GM23248 (cell line): ENCODE measurements around the gene GPR155. TPM values are rescaled to one million over a fixed set of nuclear protein-coding genes. Genes with fewer than 3 reads are reported as not detected.

Experiments
- DNase-seq: peaks from one replicate; pipeline ENCODE4 v3.0.0-alpha.2; 2015
- H2AFZ ChIP-seq: fragments of 200-600 bp; sonication (generic); 2 replicates; pipeline ENCODE4 v1.6.1; 2016; ENCODE audit warnings: antibody characterized with exemption
- H3F3A ChIP-seq: fragments of 200-600 bp; sonication (generic); 2 replicates; pipeline ENCODE4 v1.6.1; 2016; ENCODE audit warnings: mild to moderate bottlenecking, antibody characterized with exemption, mixed run types; ENCODE audit not compliant: insufficient read depth
- H3K27ac ChIP-seq: fragments of 200-600 bp; sonication (generic); 2 replicates; pipeline ENCODE4 v1.5.1; 2016; ENCODE audit warnings: mild to moderate bottlenecking
- H3K27me3 ChIP-seq: fragments of 200-600 bp; sonication (generic); replicated peaks from 2 replicates; pipeline ENCODE4 v1.6.1; 2016; ENCODE audit warnings: mild to moderate bottlenecking; ENCODE audit not compliant: insufficient read depth
- H3K36me3 ChIP-seq: fragments of 200-600 bp; sonication (generic); 2 replicates; pipeline ENCODE4 v1.6.1; 2016; ENCODE audit warnings: low read depth, mild to moderate bottlenecking
- H3K4me1 ChIP-seq: fragments of 200-600 bp; sonication (generic); 2 replicates; pipeline ENCODE4 v1.6.1; 2016; ENCODE audit warnings: mild to moderate bottlenecking; ENCODE audit not compliant: insufficient read depth
- H3K4me2 ChIP-seq: fragments of 200-600 bp; sonication (generic); one replicate; pipeline ENCODE4 v1.6.1; 2016; ENCODE audit warnings: mild to moderate bottlenecking; ENCODE audit not compliant: unreplicated experiment
- H3K4me3 ChIP-seq: fragments of 200-600 bp; sonication (generic); 2 replicates; pipeline ENCODE4 v1.5.1; 2016; ENCODE audit warnings: mild to moderate bottlenecking
- H3K79me2 ChIP-seq: fragments of 200-600 bp; sonication (generic); 2 replicates; pipeline ENCODE4 v1.6.1; 2016; ENCODE audit warnings: mild to moderate bottlenecking; ENCODE audit not compliant: insufficient read depth
- H3K9ac ChIP-seq: fragments of 200-600 bp; sonication (generic); 2 replicates; pipeline ENCODE4 v1.6.1; 2016; ENCODE audit warnings: mild to moderate bottlenecking
- H3K9me2 ChIP-seq: fragments of 200-600 bp; sonication (generic); 2 replicates; pipeline ENCODE4 v1.6.1; 2016; ENCODE audit warnings: mixed run types, mild to moderate bottlenecking, moderate library complexity; ENCODE audit not compliant: insufficient read depth
- H3K9me3 ChIP-seq: fragments of 200-600 bp; sonication (generic); one replicate; pipeline ENCODE4 v1.6.1; 2017; ENCODE audit warnings: low read depth
- H4K20me1 ChIP-seq: fragments of 200-600 bp; sonication (generic); 2 replicates; pipeline ENCODE4 v1.6.0; 2016; ENCODE audit not compliant: insufficient read depth
- EZH2 ChIP-seq: fragments of 200-600 bp; sonication (generic); IDR thresholded peaks from 2 replicates; pipeline ENCODE4 v1.6.1; 2018; ENCODE audit warnings: antibody characterized with exemption, mild to moderate bottlenecking; ENCODE audit not compliant: insufficient read depth, poor library complexity, severe bottlenecking
- EZH2phosphoT487 ChIP-seq: fragments of 200-600 bp; sonication (generic); IDR thresholded peaks from 2 replicates; pipeline ENCODE4 v1.6.1; 2018; ENCODE audit warnings: antibody characterized with exemption, moderate library complexity, mild to moderate bottlenecking, low read depth; ENCODE audit not compliant: insufficient read depth
- WGBS, 2 experiments: methylation state at CpG; one replicate each; pipeline ENCODE4 v1.1.6; 2015 to 2017; ENCODE audit warnings: low lambda C conversion rate in 2 of 2, low coverage in 1 of 2; ENCODE audit errors: missing lambda C conversion rate in 2 of 2; 5-methylcytosine and 5-hydroxymethylcytosine counted together
- in situ Hi-C: fragments of 300-500 bp; cut with MboI; formaldehyde crosslinking; loops from 2 replicates; pipeline ENCODE4 v1.15.0; 2020
- polyA plus RNA-seq: library from polyadenylated mRNA; unstranded; fragments of >200 nt; fragmentation: Nextera tagmentation; extraction: Ambion mirVana; gene quantifications from 2 replicates; pipeline ENCODE4 v1.2.1, GENCODE V29; 2016
- total RNA-seq: library from RNA; depleted of rRNA; stranded (reverse); fragments of >200 nt; shearing (Covaris generic); gene quantifications from 2 replicates; pipeline ENCODE4 v1.2.3, GENCODE V29; 2014

Gene GPR155
- total and polyA plus RNA-seq, 2 experiments from 2014 or later = 3.2 to 3.4 TPM

GRCh38 chr2:174518395-174518794 lies 31.6 kb upstream of the GPR155 start:
- in situ Hi-C loops = no loop called here
- no peak overlapping the region for H3K9ac ChIP-seq
- peaks cover 35% of the 10 kb centered on the region for H3K27me3 ChIP-seq
- no peaks in the 10 kb centered on the region for H3K9me3 ChIP-seq
- no peak for TF ChIP-seq EZH2phosphoT487
- no peak overlapping the region for H3K4me3 ChIP-seq
- H4K20me1 ChIP-seq = no peaks in the 10 kb centered on the region
- DNase-seq = peak; percentile 26
- no peaks in the 10 kb centered on the region for H3K79me2 ChIP-seq
- 45% methylated on average over 2 of the region's 2 CpGs for WGBS, 2 experiments
- H3K4me2 ChIP-seq = no peak overlapping the region
- no peak overlapping the region for H3K27ac ChIP-seq
- H3F3A ChIP-seq = no peaks in the 10 kb centered on the region
- no peaks in the 10 kb centered on the region for H3K9me2 ChIP-seq
- H3K4me1 ChIP-seq = no peaks in the 10 kb centered on the region
- H3K36me3 ChIP-seq = no peaks in the 10 kb centered on the region
- H2AFZ ChIP-seq = no peak overlapping the region

- no peak overlapping the region for H2AFZ ChIP-seq
- peaks cover 28% of the 10 kb centered on the region for H3K27me3 ChIP-seq
- no peaks in the 10 kb centered on the region for H3F3A ChIP-seq
- H3K4me2 ChIP-seq = no peak overlapping the region
- H3K9me2 ChIP-seq = no peaks in the 10 kb centered on the region
- H3K9ac ChIP-seq = no peak overlapping the region
- H3K9me3 ChIP-seq = no peaks in the 10 kb centered on the region
- no peak overlapping the region for H3K4me3 ChIP-seq
- TF ChIP-seq EZH2 (no peak), EZH2phosphoT487 (no peak)
- no peaks in the 10 kb centered on the region for H3K79me2 ChIP-seq
- no peaks in the 10 kb centered on the region for H4K20me1 ChIP-seq
- no peak overlapping the region for H3K27ac ChIP-seq
- H3K36me3 ChIP-seq = no peaks in the 10 kb centered on the region
- 47 to 59% methylated on average over 5 of the region's 5 CpGs for WGBS, 2 experiments
- H3K4me1 ChIP-seq = no peaks in the 10 kb centered on the region
- no peak for DNase-seq
- in situ Hi-C loops = no loop called here
Observed at GRCh38 chr2:174516501-174517378, 29.9 kb upstream of the GPR155 start.

- H3K36me3 ChIP-seq = no peaks in the 10 kb centered on the region
- no peak overlapping the region for H3K9ac ChIP-seq
- H3K79me2 ChIP-seq = no peaks in the 10 kb centered on the region
- no peaks in the 10 kb centered on the region for H3K9me2 ChIP-seq
- H2AFZ ChIP-seq = no peak overlapping the region
- no peak overlapping the region for H3K4me3 ChIP-seq
- H3K9me3 ChIP-seq = peaks cover 3% of the 10 kb centered on the region
- no peak for DNase-seq
- 0 out of 2 replicates have a peak, but pooled peaks cover 10% of the 10 kb centered on the region for H3K27me3 ChIP-seq
- no peaks in the 10 kb centered on the region for H3K4me1 ChIP-seq
- H3K4me2 ChIP-seq = no peak overlapping the region
- H3K27ac ChIP-seq = no peak overlapping the region
- 74 to 84% methylated on average over 3 of the region's 3 CpGs for WGBS, 2 experiments
- TF ChIP-seq EZH2phosphoT487 = no peak
- TF ChIP-seq EZH2 = no peak
- no peaks in the 10 kb centered on the region for H4K20me1 ChIP-seq
- in situ Hi-C loops = no loop called here
- H3F3A ChIP-seq = no peaks in the 10 kb centered on the region
Observed at GRCh38 chr2:174512345-174512744, 25.5 kb upstream of the GPR155 start.

GRCh38 chr2:174511580-174512260 lies 24.9 kb upstream of the GPR155 start:
- Histone ChIP-seq H3K9ac (no peak overlapping the region), H3F3A (no peaks in the 10 kb centered on the region), H4K20me1 (no peaks in the 10 kb centered on the region), H3K27me3 (0 out of 2 replicates have a peak, but pooled peaks cover 6% of the 10 kb centered on the region), H3K4me3 (no peak overlapping the region), H3K36me3 (no peaks in the 10 kb centered on the region), H3K79me2 (no peaks in the 10 kb centered on the region), H3K9me2 (no peaks in the 10 kb centered on the region), H3K4me2 (no peak overlapping the region), H2AFZ (no peak overlapping the region), H3K4me1 (no peaks in the 10 kb centered on the region), H3K9me3 (peaks cover 3% of the 10 kb centered on the region), H3K27ac (no peak overlapping the region)
- TF ChIP-seq EZH2phosphoT487 (no peak), EZH2 (no peak)
- in situ Hi-C loops = no loop called here
- DNase-seq = no peak
- 18 to 19% methylated on average over 5 of the region's 5 CpGs for WGBS, 2 experiments
